Hematopoietic multipotent progenitor cell treated with erythropoietin and hydrocortisone succinate and interleukin-3 and kit ligand, for 17 days (in vitro differentiated cells): ENCODE results near the gene PECR.
A peak's percentile ranks its signal among the peaks of the same experiment; 100 is the strongest.
"Not testable (repeated sequence)": the region's sequence is repeated elsewhere in the genome, so short reads cannot be mapped to it uniquely, and the experiment has no call there.

Experiments used
- DNase-seq: peaks from one replicate; pipeline ENCODE4 v3.0.0-alpha.2; 2015; ENCODE audit warnings: low spot score

Gene PECR

GRCh38 chr2:216002101-216002678 lies 79.4 kb downstream of the PECR start:
- peak; percentile 38 for DNase-seq

- DNase-seq: peak; percentile 20
Measured at GRCh38 chr2:216001216-216002100, 80.2 kb downstream of the PECR start.

GRCh38 chr2:215998636-215999035 lies 83.0 kb downstream of the PECR start:
- DNase-seq: no peak

GRCh38 chr2:215997219-215997618 lies 84.4 kb downstream of the PECR start:
- no peak for DNase-seq

GRCh38 chr2:215994911-215995310 lies 86.7 kb downstream of the PECR start:
- DNase-seq: no peak

- not testable (repeated sequence) for DNase-seq
Measured at GRCh38 chr2:215988556-215989207, 92.9 kb downstream of the PECR start.
